GM18498 (cell line): ENCODE measurements around the gene RSL24D1.
"Not testable (repeated sequence)": the region's sequence is repeated elsewhere in the genome, so short reads cannot be mapped to it uniquely, and the experiment has no call there.

ENCODE experiments used
- ATAC-seq: cut with Tn5 transposase; IDR thresholded peaks from one replicate; pipeline ENCODE4 v1.9.1; 2021; ENCODE audit warnings: mild to moderate bottlenecking, moderate library complexity; ENCODE audit not compliant: unreplicated experiment

RSL24D1 gene

DNA sequence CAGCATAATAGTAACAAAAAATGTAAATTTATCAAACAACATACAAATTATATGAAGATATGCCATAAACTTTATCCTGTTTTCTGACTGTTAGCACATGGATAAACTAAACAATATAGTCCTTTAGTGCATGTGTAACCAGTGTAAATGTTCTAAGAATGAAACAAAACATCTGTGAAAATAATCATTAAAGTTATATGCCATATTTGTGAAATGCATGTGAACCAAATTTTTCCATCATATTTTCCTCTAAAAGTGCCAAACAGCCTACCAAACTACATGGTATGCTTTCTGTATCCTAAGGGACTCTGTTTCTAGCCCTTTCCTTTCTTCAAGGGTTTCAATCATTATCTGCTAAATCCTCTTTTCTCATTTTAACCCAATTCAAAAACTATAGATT lies 23.9 kb upstream of the RSL24D1 start:
- no peak for ATAC-seq

DNA sequence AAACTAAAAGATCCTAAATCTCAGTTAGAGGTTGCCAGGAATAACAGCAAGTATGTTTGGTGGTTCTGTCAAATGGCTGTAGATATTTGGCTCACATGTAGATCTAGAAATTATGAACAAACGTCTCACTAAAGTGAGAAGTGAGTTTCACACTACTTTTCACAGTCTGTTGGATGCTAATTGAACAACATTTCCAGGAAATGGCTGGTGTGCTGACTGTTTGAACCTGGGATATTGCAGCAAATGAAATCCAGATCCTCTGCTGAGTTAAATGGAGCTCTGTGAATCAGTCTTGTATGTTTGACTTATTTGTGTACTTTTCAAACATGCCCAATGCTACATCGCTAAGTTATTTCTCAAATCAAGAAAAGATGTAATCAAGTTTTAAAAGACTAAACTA lies 21.3 kb upstream of the RSL24D1 start:
- ATAC-seq, result no peak

DNA sequence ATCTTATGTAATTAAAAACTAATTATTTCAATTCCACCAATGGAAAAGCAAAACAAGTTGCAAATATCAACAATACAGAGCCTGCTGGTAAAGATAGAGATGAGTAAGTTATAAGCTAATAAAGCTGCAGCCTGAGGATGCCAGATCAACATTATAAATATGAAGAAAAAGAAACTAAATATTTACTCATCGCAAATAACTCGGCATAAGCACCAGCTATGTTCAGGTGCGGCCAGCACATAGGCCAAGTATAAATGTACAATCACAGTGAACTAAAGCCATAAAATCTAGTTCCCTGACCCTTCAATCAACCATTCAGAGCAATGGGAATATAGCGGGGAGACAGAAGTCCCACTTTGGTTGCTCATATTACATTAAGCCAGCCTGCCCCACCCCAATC lies 7.7 kb upstream of the RSL24D1 start:
- ATAC-seq, result no peak

DNA sequence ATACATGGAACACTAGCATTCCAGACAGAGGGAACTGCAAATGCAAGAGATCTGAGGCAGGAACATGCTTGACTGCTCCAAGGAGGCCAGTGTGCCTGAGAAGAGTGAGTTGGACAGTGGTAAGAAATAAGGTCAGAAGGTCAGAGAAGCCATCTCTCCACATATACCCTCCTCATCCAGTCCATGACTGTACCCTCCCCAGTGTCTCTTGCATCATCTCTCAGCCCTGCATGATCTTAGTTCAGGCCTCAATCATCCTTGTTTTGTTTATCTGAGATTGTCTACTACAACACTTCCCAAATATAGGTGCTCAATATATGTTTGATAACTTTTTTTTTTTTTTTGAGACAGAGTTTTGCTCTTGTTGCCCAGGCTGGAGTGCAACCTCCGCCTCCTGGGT lies 5.5 kb upstream of the RSL24D1 start:
- ATAC-seq, result no peak

DNA sequence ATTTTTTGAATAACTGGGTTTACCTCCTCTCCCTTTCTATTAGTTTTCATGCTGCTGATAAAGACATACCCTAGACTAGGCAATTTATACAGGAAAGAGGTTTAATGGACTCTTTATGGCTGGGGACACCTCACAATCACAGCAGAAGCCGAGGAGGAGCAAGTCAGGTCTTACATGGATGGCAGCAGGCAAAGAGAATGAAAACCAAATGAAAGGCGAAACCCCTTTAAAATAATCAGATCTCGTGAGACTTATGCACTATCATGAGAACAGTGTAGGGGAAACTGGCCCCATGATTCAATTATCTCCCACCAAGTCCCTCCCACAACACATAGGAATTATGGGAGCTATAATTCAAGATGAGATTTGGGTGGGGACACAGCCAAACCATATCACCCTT lies 2.0 kb upstream of the RSL24D1 start:
- ATAC-seq, result no peak

DNA sequence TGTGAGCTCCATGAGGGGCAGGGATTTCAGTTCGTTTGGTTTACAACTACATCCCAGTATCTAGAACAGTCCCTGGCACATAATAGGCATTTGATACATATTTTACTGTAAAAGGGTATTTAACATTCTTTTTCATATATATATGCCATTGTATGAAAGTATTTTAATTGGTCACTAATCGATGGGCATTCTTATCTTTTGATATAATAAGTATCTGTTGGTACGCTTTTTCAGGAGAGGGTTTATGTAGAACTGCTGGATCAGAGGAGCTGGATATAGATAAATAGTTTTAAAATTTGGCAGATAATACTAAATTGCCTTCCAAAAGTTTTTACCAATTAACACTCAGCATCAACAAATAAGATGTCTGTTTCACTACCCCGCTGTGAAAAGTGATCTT lies 978 bp upstream of the RSL24D1 start:
- no peak for ATAC-seq

DNA sequence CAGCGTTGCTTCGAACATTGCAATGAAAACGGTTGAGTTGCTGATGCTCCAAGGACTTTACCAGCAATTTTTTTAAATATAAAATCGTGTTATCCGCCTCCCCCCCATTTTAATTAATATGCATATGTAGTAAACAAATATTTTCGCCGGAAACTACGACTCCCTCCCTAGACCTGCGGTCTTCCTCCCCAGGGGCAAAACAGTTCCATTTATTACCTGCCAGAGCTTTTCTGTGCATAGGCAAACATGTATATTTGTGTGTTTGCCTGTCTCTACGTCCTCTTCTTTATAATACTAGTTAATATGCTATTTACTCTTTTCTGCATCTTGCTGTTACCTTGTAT lies 593 bp upstream of the RSL24D1 start:
- ATAC-seq, result peak; percentile 17

DNA sequence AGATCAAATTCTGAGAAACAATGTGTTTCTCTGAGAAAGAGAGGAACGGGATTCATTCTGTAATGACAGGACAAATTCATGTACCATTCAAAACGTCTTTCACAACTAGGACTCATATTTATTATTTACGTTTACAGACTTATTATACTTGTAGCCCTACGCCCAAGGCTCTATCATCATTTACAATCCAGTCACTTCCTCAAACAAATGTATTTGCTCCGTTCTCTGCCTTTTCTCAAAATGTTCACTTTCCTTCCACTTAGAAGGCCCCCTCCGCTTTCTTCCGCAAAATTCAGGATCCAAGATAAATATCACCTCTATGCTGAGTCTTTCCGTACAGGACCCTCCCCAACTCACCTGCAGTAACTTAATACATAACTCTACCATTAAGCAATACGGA lies 745 bp downstream of the RSL24D1 start:
- no peak for ATAC-seq

DNA sequence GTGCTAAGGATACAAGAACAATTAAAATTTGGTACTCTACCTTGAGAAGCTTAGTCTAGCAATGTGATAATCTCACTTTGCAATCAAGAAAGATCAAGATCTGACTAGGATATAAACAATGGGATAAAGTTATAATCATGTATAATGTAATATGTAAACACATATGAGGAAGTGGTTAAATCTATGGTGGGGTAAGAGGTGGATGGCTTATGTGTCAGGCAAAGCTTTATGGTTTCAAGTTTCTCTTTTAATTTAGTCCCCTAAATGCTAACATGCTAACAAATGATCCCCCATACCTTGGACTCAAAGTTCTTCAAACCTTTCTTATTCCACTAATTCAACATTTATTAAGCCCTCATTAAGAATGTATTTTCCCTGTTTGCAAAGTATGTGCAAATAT lies 2.5 kb downstream of the RSL24D1 start:
- ATAC-seq, result no peak

DNA sequence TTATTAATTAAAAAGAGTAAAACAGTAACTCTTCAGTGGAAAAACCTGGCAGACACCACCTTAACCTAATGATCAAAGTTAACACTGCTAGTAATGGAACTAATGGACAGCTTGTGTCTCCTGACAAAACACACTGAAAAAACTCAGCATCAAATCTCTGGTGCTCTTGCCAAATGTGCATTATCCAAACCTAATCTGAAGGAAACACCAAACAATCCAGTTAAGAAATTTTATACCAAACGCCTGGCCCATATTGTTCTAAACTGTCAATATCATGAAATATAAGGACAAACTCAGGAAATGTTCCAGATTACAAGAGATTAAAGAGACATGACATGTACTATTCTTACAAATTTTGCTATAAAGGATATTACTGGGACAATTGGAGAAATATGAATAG lies 10.4 kb downstream of the RSL24D1 start:
- no peak for ATAC-seq

DNA sequence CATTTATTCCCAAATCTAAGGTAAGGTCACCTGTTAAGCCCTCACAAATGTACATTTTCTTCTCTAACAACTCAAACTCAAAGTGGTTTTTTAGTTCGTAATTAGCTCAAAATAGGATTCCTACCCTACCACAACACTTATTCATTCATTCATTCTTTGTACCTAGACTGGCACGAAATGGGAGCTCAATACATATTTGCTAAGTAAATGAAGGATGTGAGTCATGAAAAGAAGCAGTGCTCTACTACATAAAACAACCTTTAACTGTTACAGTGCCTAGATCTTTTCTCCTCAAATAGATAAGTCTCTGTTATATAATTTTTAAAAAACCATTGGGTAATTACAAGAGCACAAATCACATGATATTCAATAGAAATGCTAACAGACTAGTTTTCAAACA lies 13.1 kb downstream of the RSL24D1 start:
- ATAC-seq, result no peak

DNA sequence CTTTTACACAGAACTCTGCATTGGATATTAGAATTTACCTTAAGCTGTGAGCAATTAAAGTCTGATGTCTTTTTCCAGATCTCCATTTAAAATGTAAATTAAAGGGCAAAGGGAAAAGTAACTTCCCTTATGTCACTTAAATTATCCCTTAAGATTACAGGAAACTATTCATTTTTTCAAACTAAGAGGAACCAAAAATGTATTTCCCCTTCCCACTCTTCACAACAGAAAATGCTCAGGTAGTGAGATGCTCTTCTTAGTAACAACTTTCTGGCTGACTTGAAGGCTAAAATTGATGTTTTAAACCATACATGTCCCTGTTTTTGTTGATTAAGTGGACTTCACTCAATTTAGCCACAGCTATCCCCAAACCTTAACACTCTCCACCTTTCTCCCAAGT lies 17.6 kb downstream of the RSL24D1 start:
- ATAC-seq, result no peak

DNA sequence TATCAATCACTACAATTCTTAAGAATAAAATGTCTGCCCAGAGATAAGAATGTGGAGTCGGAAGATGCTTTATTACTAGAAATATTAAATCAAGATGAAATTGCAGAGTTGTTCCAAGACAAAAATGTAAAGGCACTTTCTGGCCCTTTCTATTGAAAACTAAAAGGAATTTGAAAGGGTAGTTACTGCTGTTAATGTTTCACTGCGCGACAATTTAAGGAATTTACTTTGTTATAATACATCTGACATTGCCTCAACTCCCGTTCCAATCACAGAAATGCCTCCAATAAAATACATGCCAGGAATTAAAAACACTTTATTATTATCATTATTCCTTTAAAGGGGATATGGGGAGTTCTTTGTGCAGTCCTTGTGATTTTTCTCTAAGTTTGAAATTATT lies 26.4 kb downstream of the RSL24D1 start:
- no peak for ATAC-seq

DNA sequence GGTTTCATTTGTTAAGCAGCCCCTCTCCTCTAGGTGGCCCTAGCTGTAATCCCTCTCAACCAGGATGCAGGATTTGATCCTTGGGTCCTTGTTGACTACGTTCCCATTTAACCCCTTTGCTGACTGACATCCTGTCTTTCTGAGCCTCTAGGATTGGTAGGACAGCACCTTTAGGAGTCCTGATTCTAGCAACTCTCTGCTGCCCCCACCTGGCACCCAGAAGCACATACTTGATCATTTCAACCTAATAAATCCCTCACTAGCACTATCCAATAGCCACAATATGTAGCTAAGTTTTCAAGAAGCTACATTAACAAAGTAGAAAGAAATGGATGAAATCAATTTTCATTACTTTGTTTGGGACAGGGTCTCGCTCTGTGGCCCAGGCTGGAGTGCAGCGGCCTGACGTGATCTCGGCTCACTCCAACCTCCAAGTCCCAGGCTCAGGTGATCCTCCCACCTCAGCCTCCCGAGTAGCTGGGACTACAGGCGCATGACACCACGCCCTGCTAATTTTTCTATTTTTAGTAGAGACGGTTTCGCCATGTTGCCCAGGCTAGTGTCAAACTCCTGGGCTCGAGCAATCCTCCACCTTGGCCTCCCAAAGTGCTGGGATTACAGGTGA lies 28.3 kb downstream of the RSL24D1 start:
- ATAC-seq, result peak; percentile 87

DNA sequence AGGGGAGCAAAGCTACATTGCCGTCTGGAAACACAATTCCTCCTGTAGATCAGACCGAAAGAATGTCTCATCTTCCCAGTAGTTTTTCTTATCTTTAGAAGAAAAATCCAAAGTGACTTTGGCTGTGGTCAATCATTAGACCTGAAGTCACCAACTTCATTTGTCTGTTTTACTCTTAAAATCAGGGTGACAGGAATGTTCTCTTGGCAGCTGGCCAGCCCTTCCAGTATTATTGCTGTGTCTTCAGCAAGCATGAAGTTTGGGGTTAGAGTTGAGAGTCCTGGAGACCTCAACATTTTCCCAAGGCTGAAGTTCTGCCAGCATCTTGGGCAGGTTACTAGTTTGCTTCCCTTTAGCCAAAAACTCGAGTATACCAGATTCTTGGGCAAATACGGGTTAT lies 32.5 kb downstream of the RSL24D1 start:
- ATAC-seq, result no peak

DNA sequence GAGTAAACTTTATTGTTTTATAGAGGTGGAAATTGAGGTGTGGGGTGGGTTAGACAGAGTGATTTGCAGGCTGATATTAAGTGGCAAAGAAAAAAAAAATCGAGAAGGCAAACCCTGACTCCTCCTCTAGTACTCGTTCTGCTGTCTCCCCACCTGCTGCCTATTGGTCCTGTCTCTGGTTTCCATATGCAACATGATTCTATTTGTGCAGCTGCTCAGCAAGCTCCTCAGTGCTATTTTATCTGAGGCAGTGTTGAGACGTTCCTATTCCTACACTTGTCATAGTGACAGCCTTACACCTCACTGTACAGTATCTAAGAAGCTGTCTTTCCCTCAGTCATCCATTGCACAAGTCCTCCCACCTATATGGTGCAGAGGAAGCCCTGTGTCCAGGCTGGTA lies 45.1 kb downstream of the RSL24D1 start:
- no peak for ATAC-seq

DNA sequence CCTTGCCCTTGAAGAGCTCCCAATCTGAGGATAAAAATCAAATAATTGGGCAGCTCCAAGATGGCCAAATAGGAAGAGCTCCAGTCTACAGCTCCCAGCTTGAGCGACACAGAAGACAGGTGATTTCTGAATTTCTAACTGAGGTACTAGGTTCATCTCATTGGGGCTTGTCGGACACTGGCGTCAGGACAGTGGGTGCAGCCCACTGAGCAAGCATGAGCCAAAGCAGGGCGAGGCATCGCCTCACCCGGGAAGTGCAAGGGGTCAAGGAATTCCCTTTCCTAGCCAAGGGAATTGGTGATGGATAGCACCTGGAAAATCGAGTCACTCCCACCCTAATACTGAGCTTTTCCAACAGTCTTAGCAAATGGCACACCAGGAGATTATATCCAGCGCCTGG lies 53.6 kb downstream of the RSL24D1 start:
- not testable (repeated sequence) for ATAC-seq

DNA sequence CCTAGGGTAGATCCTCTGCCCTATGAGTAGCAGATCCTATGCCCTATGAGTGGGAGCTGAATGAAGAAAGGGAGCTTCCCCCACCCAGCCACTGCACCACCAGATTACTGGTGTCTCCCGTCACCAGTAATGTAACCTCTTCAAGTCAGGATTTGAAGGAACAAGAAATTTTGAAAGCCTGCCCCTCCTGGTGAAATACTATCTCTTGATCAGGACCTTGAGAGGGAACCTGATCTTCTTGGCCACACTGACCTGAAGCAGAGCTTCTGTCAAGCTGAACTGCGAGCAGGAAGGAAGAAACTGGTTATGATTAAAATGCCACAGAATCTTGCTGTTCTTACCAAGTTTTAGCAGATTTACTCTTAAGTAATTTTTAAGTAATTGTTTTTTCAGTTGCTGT lies 62.8 kb downstream of the RSL24D1 start:
- ATAC-seq, result no peak

DNA sequence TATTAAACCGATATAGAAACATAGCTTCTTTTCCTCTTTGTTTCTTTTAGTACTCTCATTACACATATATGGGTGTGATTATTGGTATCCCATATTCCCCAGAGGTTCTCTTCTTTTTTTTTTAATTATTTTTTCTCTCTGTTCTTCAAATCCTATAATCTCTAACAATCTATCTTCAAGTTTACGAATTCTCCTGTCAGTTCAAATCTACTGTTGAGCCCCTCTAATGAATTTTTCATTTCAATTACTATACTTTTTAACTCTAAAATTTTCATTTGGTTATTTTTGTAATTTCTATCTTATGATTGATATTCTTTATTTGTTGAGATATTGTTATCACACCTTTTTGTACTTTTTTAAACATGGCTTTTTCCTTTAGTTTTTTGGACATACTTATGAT lies 64.1 kb downstream of the RSL24D1 start:
- ATAC-seq, result no peak
